Activated CD4-positive, alpha-beta T cell treated with anti-CD3 and anti-CD28 coated beads, Interleukin-2, amount 50 U/mL, for 24 hours (primary cell): ENCODE data around the gene STK32A.
"Not testable (repeated sequence)": the region's sequence is repeated elsewhere in the genome, so short reads cannot be mapped to it uniquely, and the experiment has no call there.

Experiments used
- DNase-seq, 2 donors: peaks; one replicate each; pipeline ENCODE4 v3.0.0-alpha.2; 2020; ENCODE audit warnings: low read depth in 1 of 2, low spot score in 1 of 2

STK32A gene

DNA sequence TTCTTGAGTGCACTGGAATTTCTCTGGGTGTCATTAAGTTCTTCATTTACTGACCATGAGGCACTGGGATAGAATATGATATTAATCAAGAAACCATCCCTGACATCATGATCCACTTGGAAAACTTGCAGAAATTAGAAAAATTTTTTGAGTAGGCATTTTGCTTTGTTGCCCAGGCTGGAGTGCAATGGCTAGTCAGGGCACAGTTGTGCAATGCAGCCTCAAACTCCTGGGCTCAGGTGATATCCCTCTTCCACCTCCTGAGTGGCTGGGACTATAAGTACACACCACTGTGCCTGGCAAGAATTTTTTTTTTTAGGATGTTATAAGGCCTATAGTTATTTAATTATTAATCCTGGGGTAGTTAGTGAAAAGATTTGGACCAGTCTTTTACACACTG, 106.5 kb downstream of the STK32A start:
- DNase-seq, result no peak

- no peak for DNase-seq
Observed at GRCh38 chr5:147344861-147345260, 110.0 kb downstream of the STK32A start.

DNA sequence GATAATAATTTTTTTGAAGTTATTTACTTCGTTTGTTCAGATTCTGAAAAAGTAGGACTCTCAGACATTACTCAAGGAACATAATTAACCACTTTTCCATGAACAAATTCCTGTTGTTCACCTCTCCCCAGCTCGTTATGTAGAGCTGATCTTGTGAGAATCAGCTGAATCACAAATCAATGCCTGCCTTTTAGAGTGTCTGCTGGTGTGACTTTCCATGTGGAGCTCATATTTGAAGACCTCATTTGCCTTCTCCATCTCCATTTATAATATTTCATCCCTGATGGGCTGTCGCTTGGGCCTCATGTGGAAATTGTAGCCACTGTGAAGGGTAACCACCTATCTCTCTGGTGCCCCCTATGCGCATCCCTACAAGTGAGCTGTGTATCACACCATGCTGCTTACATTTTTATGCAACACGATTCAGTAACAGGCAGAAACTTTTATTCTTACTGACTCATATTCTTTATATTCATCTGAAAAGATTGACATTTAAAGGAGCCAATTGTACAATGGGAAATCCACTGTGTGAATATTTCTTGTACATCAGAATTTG, 111.3 kb downstream of the STK32A start:
- no peak for DNase-seq

DNA sequence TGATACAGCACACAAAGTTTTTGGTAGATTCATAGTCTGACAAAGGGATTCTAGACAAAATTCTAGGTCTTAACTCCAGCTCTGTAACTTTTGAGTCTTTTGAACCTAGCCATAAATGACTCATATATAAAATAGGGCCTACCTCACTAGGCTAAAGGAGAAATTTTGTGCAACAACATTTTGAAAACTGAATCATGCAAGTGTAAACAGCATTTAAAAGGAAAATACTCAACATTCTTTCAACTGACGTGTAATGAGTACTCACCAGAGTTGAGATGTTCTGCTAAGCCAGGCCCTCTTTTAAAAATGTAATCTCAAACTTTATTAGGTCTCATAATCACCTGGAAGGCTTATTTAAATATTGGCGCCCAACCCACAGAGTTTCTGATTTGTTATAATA, 113.2 kb downstream of the STK32A start:
- no peak for DNase-seq

- DNase-seq, result no peak
Observed at GRCh38 chr5:147348451-147348850, 113.6 kb downstream of the STK32A start.

DNA sequence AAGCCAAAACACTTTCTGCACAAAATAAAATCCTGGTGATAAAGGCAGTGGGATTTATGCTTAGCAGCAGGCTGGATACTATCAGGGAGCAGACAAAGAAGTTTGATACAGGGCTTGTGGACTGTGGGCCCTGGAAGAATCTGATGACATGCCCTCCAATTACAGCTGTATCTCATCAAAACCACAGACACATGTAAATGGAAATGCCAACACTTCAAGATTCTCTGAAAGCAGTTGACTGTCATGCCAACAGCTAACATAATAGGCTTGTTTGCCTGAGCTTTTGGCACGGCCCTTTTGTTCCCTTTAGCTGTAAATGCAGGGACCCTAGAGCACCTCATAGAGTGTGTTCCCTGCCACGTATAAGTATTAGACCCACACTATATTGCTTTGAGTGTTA, 114.4 kb downstream of the STK32A start:
- DNase-seq, result no peak

DNA sequence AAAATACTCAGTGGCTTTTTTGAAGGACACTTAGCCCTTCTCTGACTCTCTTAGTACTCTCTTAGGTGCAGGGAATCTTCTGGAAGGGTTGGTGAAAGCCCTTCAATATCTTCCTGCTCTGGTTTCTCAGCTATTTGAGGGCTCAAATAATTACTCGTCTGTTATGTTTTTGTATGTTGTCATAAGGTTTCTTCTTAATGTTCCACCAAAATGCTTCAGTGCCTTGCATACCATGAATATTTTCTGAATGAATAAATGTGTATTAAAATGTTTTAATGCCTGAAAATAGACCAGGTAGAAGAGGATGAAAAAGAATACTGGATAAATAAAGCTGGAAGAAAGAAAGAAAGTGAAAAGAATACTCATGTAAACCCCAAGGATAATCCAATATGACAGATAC, 124.3 kb downstream of the STK32A start:
- no peak for DNase-seq

- no peak for DNase-seq
Observed at GRCh38 chr5:147359581-147359980, 124.8 kb downstream of the STK32A start.

GRCh38 chr5:147360816-147361215, 126.0 kb downstream of the STK32A start:
- DNase-seq, result no peak

DNA sequence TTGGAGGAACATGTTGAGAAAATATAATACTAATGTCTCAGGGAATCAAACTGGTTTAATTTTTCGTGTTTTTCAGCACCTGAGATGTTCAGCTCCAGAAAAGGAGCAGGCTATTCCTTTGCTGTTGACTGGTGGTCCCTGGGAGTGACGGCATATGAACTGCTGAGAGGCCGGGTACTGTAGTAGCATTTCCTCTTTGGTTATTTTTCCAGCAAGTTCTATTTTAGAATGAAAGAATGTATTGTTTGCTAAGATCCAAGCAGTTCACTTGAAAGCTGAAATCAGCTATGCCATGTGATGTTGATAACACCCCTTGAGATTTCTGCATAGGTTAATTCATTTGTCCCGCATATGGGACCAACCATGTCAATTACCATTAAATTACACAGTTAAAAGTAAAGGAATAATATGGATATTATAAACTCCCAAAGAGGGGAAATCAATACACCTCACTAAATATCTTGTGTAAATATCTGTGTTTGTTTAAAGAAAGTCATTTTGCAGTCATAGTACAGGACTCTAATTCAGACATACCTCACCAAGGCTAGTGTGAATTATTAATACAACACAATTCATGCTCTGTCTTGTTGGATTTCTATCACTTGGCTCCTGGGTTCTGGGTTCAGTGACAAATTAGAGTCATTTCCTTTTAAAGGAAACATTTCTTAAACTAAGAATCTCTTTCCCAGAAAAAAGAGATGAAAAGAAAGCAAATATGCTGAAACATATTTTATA, 126.8 kb downstream of the STK32A start:
- DNase-seq, result no peak

DNA sequence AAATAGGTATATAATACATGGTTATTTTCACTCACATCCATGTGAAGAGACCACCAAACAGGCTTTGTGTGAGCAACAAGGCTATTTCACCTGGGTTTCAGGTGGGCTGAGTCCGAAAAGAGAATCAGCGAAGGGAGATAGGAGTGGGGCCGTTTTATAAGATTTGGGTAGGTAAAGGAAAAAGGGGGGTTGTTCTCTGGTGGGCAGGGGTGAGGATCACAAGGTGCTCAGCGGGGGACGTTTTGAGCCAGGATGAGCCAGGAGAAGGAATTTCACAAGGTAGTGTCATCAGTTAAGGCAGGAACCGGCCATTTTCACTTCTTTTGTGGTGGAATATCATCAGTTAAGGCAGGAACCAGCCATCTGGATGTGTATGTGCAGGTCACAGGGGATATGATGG, 132.6 kb downstream of the STK32A start:
- DNase-seq, result not testable (repeated sequence)

DNA sequence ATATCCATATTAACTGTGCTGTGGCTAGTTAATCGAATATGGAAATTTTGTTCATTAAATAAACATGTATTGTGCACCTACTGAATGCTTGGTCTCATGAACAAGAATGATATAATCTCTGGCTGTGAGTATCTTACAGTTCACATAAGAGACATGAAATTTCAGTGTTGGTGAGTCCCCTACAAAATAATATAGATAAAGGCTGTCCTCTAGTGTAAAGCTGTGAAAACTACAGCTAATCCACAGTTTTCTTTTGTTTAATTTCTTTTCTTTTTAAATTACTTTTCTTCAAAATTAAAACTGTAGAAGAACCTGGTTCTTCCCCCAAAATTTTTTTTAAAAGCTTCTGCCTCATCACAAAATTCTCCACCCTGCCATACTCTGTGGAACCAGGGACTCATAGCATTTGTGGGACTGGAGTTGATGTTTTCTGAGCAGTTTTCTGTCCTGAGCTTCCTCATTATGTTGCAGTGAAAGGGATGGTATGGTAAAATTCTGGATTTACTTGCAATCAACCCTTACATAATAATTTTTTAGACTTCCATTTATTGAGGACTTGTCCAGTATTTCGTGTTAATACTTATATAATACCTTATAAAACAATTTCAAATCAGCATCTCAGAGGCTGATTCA, 135.0 kb downstream of the STK32A start:
- DNase-seq, result no peak

GRCh38 chr5:147371290-147371689, 136.5 kb downstream of the STK32A start:
- DNase-seq, result no peak

DNA sequence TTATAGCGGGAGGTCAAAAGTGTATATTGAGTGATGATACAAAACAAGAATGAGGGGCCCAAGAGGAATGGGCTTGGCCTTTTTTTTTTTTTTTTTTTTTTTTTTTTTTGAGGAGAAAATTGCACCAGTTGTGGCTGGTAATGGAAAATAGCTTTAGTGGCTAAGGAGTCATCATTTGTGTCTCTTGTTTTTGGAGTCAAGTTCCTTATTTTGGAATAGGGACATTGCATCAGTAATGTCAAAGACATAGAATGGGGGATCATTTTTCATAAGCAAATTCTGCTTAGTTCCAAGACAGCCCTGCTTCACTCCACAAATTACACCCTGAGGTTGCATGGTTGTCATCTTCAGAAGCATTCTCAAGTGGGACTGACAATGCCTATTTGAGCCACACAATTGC, 137.4 kb downstream of the STK32A start:
- no peak for DNase-seq

DNA sequence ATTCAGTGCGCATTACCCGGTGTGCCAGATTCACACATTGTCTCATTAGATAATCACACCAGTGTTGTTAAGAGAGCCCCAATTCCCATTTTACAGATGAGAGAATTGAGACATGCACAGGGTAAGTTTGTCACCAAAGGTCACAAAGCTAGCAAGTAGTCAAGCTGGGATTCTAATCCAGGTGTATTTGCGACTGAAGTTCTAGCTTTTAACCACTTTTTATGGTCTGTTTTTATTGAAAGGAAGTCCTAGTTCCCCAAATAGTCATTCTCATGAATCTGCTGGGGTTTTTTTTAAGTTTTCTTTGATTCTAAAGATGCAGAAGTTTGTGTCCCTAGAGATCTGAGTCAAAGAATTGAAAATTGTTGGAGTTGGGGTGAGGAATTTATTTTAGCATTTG, 138.5 kb downstream of the STK32A start:
- no peak for DNase-seq

- DNase-seq, result no peak
Observed at GRCh38 chr5:147375151-147375550, 140.3 kb downstream of the STK32A start.

GRCh38 chr5:147377682-147378081, 142.9 kb downstream of the STK32A start:
- DNase-seq, result no peak

- no peak for DNase-seq
Observed at GRCh38 chr5:147381555-147381954, 146.7 kb downstream of the STK32A start.

GRCh38 chr5:147382776-147383175, 147.9 kb downstream of the STK32A start:
- DNase-seq, result no peak

GRCh38 chr5:147384346-147385193, 149.7 kb downstream of the STK32A start:
- no peak for DNase-seq

- no peak for DNase-seq
Observed at GRCh38 chr5:147387109-147387508, 152.3 kb downstream of the STK32A start.
